Measurements from ENCODE around the gene IGF2. TPM values are rescaled to one million over a fixed set of nuclear protein-coding genes. Genes with fewer than 3 reads are reported as not detected.

The IGF2 gene
- total RNA-seq, 1 experiment from 2014 or later: 14.5 TPM

DNA sequence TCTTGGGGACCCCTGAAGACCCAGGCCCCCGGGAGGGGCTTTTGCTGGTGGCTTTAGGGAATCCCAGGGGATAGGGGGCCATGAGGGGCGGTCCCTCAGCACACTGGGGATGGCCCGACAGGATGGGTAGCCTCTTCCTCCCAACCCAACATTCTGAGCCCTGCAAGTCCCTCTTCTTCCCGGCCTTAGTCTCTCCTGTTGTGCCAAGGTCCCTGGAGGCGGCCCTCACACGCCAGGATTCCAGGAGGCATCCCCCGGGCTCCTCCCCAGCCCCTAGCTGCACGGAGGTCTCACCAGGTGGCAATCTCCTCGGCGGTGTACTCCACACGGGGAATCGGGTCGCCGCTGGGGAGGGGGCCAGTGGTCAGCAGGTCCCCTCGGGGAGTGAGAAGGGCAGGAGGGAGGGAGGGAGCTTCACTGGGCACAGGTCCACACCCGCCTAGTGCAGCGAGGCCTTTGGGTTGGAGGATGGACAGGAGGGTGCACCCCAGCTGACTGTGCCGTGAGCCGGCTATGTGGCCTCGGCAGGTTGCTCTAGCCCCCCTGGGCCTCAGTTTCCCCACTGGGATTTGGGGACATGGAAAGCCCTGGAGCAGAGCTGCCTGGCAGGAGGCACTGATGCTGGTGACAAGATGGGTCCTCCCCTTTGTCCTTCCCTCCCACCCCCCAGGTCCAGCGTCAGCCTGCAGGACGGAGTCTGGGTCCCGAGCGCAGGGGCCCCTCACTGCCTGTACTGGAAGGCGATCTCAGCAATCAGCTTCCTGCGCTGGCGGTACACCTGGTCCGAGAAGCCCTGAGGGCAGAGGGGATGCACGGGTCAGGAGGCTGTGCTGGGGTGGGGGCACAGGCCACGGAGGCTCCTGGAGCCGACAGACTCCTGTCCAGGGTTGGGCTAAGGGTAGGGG, 28.2 kb upstream of the IGF2 start:
- Histone ChIP-seq H3K9me3 (ENCODE audit: control insufficient read depth, insufficient read depth, low read depth, low read length) (no peaks in the 10 kb centered on the region), H3K4me3 (ENCODE audit: low read depth in 2 of 2, low read length in 2 of 2) (no peak overlapping the region), H3K36me3 (ENCODE audit: control insufficient read depth, insufficient read depth, low read length) (no peaks in the 10 kb centered on the region), H3K4me1 (ENCODE audit: control insufficient read depth, insufficient read depth, low read length) (peaks cover 8% of the 10 kb centered on the region; the same call in 1 of the 2 replicates), H3K27ac (ENCODE audit: low read length) (no peak overlapping the region), H3K27me3 (ENCODE audit: control insufficient read depth, insufficient read depth, low read length) (no peaks in the 10 kb centered on the region)
- no TSS peak for BruUV-seq (replicated peaks)
- no peak for ATAC-seq
- TF ChIP-seq POLR2AphosphoS5 (IDR thresholded peaks at IDR 0.05; ENCODE audit: low read depth, low read length): no peak
- TF ChIP-seq, protein P1, sequence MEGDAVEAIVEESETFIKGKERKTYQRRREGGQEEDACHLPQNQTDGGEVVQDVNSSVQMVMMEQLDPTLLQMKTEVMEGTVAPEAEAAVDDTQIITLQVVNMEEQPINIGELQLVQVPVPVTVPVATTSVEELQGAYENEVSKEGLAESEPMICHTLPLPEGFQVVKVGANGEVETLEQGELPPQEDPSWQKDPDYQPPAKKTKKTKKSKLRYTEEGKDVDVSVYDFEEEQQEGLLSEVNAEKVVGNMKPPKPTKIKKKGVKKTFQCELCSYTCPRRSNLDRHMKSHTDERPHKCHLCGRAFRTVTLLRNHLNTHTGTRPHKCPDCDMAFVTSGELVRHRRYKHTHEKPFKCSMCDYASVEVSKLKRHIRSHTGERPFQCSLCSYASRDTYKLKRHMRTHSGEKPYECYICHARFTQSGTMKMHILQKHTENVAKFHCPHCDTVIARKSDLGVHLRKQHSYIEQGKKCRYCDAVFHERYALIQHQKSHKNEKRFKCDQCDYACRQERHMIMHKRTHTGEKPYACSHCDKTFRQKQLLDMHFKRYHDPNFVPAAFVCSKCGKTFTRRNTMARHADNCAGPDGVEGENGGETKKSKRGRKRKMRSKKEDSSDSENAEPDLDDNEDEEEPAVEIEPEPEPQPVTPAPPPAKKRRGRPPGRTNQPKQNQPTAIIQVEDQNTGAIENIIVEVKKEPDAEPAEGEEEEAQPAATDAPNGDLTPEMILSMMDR (IDR thresholded peaks at IDR 0.05): no peak
- TF ChIP-seq SIN3A (IDR thresholded peaks at IDR 0.05; ENCODE audit: borderline replicate concordance, insufficient read depth, low read depth, low read length): no peak
- no peak for TF ChIP-seq TCF7L2 (IDR thresholded peaks at IDR 0.05; ENCODE audit: low read depth, low read length)
- TF ChIP-seq, protein P2, sequence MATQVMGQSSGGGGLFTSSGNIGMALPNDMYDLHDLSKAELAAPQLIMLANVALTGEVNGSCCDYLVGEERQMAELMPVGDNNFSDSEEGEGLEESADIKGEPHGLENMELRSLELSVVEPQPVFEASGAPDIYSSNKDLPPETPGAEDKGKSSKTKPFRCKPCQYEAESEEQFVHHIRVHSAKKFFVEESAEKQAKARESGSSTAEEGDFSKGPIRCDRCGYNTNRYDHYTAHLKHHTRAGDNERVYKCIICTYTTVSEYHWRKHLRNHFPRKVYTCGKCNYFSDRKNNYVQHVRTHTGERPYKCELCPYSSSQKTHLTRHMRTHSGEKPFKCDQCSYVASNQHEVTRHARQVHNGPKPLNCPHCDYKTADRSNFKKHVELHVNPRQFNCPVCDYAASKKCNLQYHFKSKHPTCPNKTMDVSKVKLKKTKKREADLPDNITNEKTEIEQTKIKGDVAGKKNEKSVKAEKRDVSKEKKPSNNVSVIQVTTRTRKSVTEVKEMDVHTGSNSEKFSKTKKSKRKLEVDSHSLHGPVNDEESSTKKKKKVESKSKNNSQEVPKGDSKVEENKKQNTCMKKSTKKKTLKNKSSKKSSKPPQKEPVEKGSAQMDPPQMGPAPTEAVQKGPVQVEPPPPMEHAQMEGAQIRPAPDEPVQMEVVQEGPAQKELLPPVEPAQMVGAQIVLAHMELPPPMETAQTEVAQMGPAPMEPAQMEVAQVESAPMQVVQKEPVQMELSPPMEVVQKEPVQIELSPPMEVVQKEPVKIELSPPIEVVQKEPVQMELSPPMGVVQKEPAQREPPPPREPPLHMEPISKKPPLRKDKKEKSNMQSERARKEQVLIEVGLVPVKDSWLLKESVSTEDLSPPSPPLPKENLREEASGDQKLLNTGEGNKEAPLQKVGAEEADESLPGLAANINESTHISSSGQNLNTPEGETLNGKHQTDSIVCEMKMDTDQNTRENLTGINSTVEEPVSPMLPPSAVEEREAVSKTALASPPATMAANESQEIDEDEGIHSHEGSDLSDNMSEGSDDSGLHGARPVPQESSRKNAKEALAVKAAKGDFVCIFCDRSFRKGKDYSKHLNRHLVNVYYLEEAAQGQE (IDR thresholded peaks at IDR 0.05; ENCODE audit: insufficient read depth in 1 of 2, low read depth in 2 of 2, low read length in 1 of 2): no peak
- CTCF ChIA-PET: interaction anchor here (0.6 to 1.2 kb wide), 4 partner anchors 9 to 253 kb away, joined by 3 to 11 read pairs (median 4); no protein-coding TSS in a partner anchor
- in situ Hi-C loops (cut with HindIII; ENCODE audit: low pct_unique_long_range_greater_than_20kb, low sequenced_read_pairs): no loop called here
- POLR2A ChIA-PET: no interaction called here
- no peak for DNase-seq (ENCODE audit: low read depth, low spot score)
- intact Hi-C loops (cut with micrococcal nuclease; ENCODE audit: unreplicated experiment): no loop called here

DNA sequence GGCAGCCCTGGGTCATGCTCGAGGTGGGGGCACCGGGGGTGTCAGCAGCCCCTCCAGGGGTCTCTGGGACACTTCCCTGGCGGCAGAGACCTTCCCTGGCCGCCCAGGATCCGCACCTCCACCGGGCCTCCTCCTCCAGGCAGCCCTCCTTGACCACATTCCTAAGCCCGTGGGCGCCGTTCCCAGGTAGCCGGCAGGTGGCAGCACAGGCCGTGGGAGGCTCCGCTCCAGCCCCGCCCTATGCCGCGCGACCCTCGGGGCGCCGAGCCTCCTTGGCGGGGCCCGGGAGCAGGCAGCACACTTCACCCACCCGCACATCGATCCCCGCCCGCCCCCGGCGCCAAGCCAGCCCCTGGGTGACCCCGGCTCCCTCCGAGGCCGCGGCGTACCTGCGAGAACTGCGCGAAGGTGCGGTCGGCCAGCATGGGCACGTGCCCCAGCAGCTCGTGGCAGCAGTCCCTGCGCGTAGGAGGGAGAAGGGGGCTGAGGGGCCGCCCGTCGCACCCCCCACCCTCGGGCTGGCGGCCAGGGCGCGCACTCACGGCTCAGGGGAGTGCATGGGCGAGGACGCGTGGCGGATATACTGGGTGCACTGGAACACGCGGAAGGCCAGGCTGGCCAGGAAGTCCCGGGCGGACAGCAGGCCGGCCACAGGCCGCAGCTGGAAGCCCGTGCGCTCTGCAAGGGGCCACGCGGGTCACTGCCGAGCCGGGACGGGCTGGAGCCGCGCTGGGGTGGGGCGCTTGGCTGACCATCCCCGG, 27.1 kb upstream of the IGF2 start:
- no peak overlapping the region for H3K27ac ChIP-seq (ENCODE audit: low read length)
- H3K4me3 ChIP-seq (ENCODE audit: low read depth in 2 of 2, low read length in 2 of 2): no peak overlapping the region
- intact Hi-C loops (cut with micrococcal nuclease; ENCODE audit: unreplicated experiment): no loop called here
- ATAC-seq (peak; percentile 64), DNase-seq (ENCODE audit: low read depth, low spot score) (no peak)
- TF ChIP-seq, protein P2 (IDR thresholded peaks at IDR 0.05; ENCODE audit: insufficient read depth in 1 of 2, low read depth in 2 of 2, low read length in 1 of 2): no peak
- TF ChIP-seq, protein P1 (IDR thresholded peaks at IDR 0.05): peak; percentile 98
- no peak for TF ChIP-seq POLR2AphosphoS5 (IDR thresholded peaks at IDR 0.05; ENCODE audit: low read depth, low read length)
- no peak for TF ChIP-seq TCF7L2 (IDR thresholded peaks at IDR 0.05; ENCODE audit: low read depth, low read length)
- TF ChIP-seq SIN3A (IDR thresholded peaks at IDR 0.05; ENCODE audit: borderline replicate concordance, insufficient read depth, low read depth, low read length): no peak
- ChIA-PET POLR2A (no interaction called here), CTCF (interaction anchor here (0.6 to 1.2 kb wide), 3 partner anchors 9 to 280 kb away, joined by 3 to 5 read pairs (median 4); no protein-coding TSS in a partner anchor)
- BruUV-seq (replicated peaks): no TSS peak
- H3K9me3 ChIP-seq (ENCODE audit: control insufficient read depth, insufficient read depth, low read depth, low read length): no peaks in the 10 kb centered on the region
- peaks cover 8% of the 10 kb centered on the region; the same call in 1 of the 2 replicates for H3K4me1 ChIP-seq (ENCODE audit: control insufficient read depth, insufficient read depth, low read length)
- in situ Hi-C loops (cut with HindIII; ENCODE audit: low pct_unique_long_range_greater_than_20kb, low sequenced_read_pairs): no loop called here
- no peaks in the 10 kb centered on the region for H3K27me3 ChIP-seq (ENCODE audit: control insufficient read depth, insufficient read depth, low read length)
- H3K36me3 ChIP-seq (ENCODE audit: control insufficient read depth, insufficient read depth, low read length): no peaks in the 10 kb centered on the region

Measured in Panc1 (cell line).